Sigmoid colon (tissue), 7 donors: ENCODE data around the gene KCNA2. TPM values are rescaled to one million over a fixed set of nuclear protein-coding genes. Genes with fewer than 3 reads are reported as not detected.

ENCODE experiments used
- DNase-seq: peaks from one replicate; pipeline ENCODE4 v3.0.0-alpha.2; 2019
- H3K27ac ChIP-seq, 4 donors: fragments of 200-600 bp; sonication (generic); one replicate each; pipeline ENCODE4 v1.5.1; 2016 to 2019; ENCODE audit warnings: mild to moderate bottlenecking in 1 of 4
- H3K27me3 ChIP-seq, 3 donors: fragments of 200-600 bp; sonication (generic); one replicate each; pipeline ENCODE4 v1.5.1; 2019; ENCODE audit warnings: mild to moderate bottlenecking in 1 of 3
- H3K36me3 ChIP-seq, 4 donors: fragments of 200-600 bp; sonication (generic); one replicate each; pipeline ENCODE4 v1.5.1; 2016 to 2019
- H3K4me1 ChIP-seq, 4 donors: fragments of 200-600 bp; sonication (generic); one replicate each; pipeline ENCODE4 v1.5.1; 2017 to 2019
- H3K4me3 ChIP-seq, 4 donors: fragments of 200-600 bp; sonication (generic); one replicate each; pipeline ENCODE4 v1.5.1; 2017 to 2019; ENCODE audit warnings: mild to moderate bottlenecking in 2 of 4, moderate library complexity in 1 of 4
- H3K9me3 ChIP-seq, 4 donors: fragments of 200-600 bp in 3 of 4; sonication (generic) in 3 of 4; one replicate each; pipeline versions ENCODE4 v1.5.1 to v1.6.1; 2013 to 2019
- CTCF ChIP-seq, 4 experiments: fragments of 450-650 bp in 3 of 4; fragments of 200-600 bp in 1 of 4; IDR thresholded peaks; one replicate each; pipeline ENCODE4 v1.5.1; 2016 to 2019; ENCODE audit warnings: antibody characterized with exemption in 4 of 4, mild to moderate bottlenecking in 3 of 4, moderate library complexity in 2 of 4
- EP300 ChIP-seq, 4 donors: sonication (generic); formaldehyde crosslinking; IDR thresholded peaks; one replicate each; pipeline ENCODE4 v1.6.1; 2017; ENCODE audit warnings: antibody characterized with exemption in 4 of 4
- POLR2A ChIP-seq, 2 donors: fragments of 450-650 bp; IDR thresholded peaks; one replicate each; pipeline ENCODE4 v1.6.1; 2016; ENCODE audit warnings: antibody characterized with exemption in 2 of 2, mild to moderate bottlenecking in 2 of 2, moderate library complexity in 2 of 2
- POLR2AphosphoS5 ChIP-seq, 4 donors: sonication (generic); formaldehyde crosslinking; IDR thresholded peaks; one replicate each; pipeline ENCODE4 v1.6.1; 2017; ENCODE audit warnings: antibody characterized with exemption in 4 of 4
- WGBS, 2 donors: extraction: QIAGEN DNeasy Blood & Tissue Kit; methylation state at CpG; one replicate each; pipeline ENCODE4 v1.1.7; 2013; 5-methylcytosine and 5-hydroxymethylcytosine counted together
- intact Hi-C: fragments of 100-400 bp; cut with DNase I; formaldehyde crosslinking; loops from one replicate; pipeline ENCODE4 v1.15.1; 2023
- polyA plus RNA-seq, 3 donors: library from polyadenylated mRNA; stranded (reverse); fragments of 200-250 nt; gene quantifications; one replicate each; pipeline ENCODE4 v1.2.3, GENCODE V29; 2013
- total RNA-seq, 4 donors: library from RNA; depleted of rRNA; stranded (reverse); fragments of >200 nt; gene quantifications; one replicate each; pipeline ENCODE4 v1.1.0, GENCODE V29; 2016
- donor health status: healthy with polysubstance abuse.
- donor health status: Bipolar disorder and iron deficiency.
- donor health status: healthy.

The KCNA2 gene
- total RNA-seq (1 to 10 TPM in 3 of 4 donors, under 1 TPM in 1; 0.82 to 5.8 (median 2.2) TPM), polyA plus RNA-seq (under 1 TPM in 2 of 3 donors, not detected in 1; under 0.01 to 0.69 TPM)

- DNase-seq, result peak; percentile 74
- peaks cover 0 to 26% (median 25%) of the 10 kb centered on the region in 4 donors for H3K4me1 ChIP-seq
- peak in 3 of 4 donors; percentile 58 to 68 (median 65) for TF ChIP-seq POLR2AphosphoS5 (IDR thresholded peaks at IDR 0.05)
- TF ChIP-seq CTCF (IDR thresholded peaks at IDR 0.05), result no peak
- peak within 1 kb of the TSS; percentile 60 to 71 (median 70) for H3K27ac ChIP-seq
- peaks cover 21 to 49% (median 38%) of the 10 kb centered on the region in 3 donors for H3K27me3 ChIP-seq
- H3K36me3 ChIP-seq, result no peaks in the 10 kb centered on the region
- 3 to 4% methylated on average over 41 of the region's 41 CpGs for WGBS, 2 donors
- peak within 1 kb of the TSS; percentile 46 to 71 (median 56) for H3K4me3 ChIP-seq
- intact Hi-C loops, result loop anchor here (2.0 kb wide), 1 partner anchor 51 kb away; no protein-coding TSS in a partner anchor
- no peaks in the 10 kb centered on the region for H3K9me3 ChIP-seq
Measured at GRCh38 chr1:110605901-110606656, at the start of gene KCNA2. TSS of gene KCNA2 (minus strand) at chr1:110606358. CDS start at chr1:110604782, 1,576 bp downstream.

GRCh38 chr1:110650609-110651008 is 44.5 kb upstream of the KCNA2 start:
- Histone ChIP-seq H3K27ac (no peak overlapping the region), H3K27me3 (peaks cover 0 to 3% (median 0%) of the 10 kb centered on the region in 3 donors), H3K4me1 (peaks cover 0 to 12% (median 2%) of the 10 kb centered on the region in 4 donors), H3K36me3 (no peaks in the 10 kb centered on the region), H3K4me3 (no peak overlapping the region), H3K9me3 (no peaks in the 10 kb centered on the region)
- DNase-seq, result no peak
- TF ChIP-seq POLR2A (IDR thresholded peaks at IDR 0.05), result no peak
- no peak for TF ChIP-seq POLR2AphosphoS5 (IDR thresholded peaks at IDR 0.05)
- TF ChIP-seq EP300 (IDR thresholded peaks at IDR 0.05), result no peak
- no peak for TF ChIP-seq CTCF (IDR thresholded peaks at IDR 0.05)
- WGBS, 2 donors, result 64 to 89% methylated on average over 2 of the region's 2 CpGs
- intact Hi-C loops, result no loop called here

- Histone ChIP-seq H3K27me3 (peaks cover 0 to 3% (median 0%) of the 10 kb centered on the region in 3 donors), H3K27ac (no peak overlapping the region), H3K36me3 (no peaks in the 10 kb centered on the region), H3K4me3 (no peak overlapping the region), H3K9me3 (no peaks in the 10 kb centered on the region), H3K4me1 (peaks cover 0 to 15% (median 6%) of the 10 kb centered on the region in 4 donors)
- TF ChIP-seq CTCF (IDR thresholded peaks at IDR 0.05) (no peak), POLR2A (IDR thresholded peaks at IDR 0.05) (no peak), POLR2AphosphoS5 (IDR thresholded peaks at IDR 0.05) (no peak), EP300 (IDR thresholded peaks at IDR 0.05) (no peak)
- intact Hi-C loops, result no loop called here
- WGBS, 2 donors, result 51 to 65% methylated on average over 2 of the region's 2 CpGs
- no peak for DNase-seq
Measured at GRCh38 chr1:110648417-110648816, 42.3 kb upstream of the KCNA2 start.

- H3K27ac ChIP-seq, result peak overlapping the region in 1 of 4 donors; percentile 17
- intact Hi-C loops, result no loop called here
- DNase-seq, result no peak
- no peaks in the 10 kb centered on the region for H3K36me3 ChIP-seq
- H3K4me3 ChIP-seq, result no peak overlapping the region
- H3K9me3 ChIP-seq, result no peaks in the 10 kb centered on the region
- H3K4me1 ChIP-seq, result peaks cover 0 to 15% (median 6%) of the 10 kb centered on the region in 4 donors
- 30 to 47% methylated on average over 5 of the region's 5 CpGs for WGBS, 2 donors
- TF ChIP-seq CTCF (IDR thresholded peaks at IDR 0.05) (no peak), POLR2AphosphoS5 (IDR thresholded peaks at IDR 0.05) (peak in 3 of 4 donors; percentile 14 to 38 (median 31))
- peaks cover 0 to 3% (median 0%) of the 10 kb centered on the region in 3 donors for H3K27me3 ChIP-seq
Measured at GRCh38 chr1:110647254-110647891, 41.2 kb upstream of the KCNA2 start.
